Measurements from ENCODE around the gene PTTG1IP. TPM values are rescaled to one million over a fixed set of nuclear protein-coding genes. Genes with fewer than 3 reads are reported as not detected.

The PTTG1IP gene
- 100 to 1,000 TPM; 256 to 374 (median 309) TPM for total RNA-seq

- Histone ChIP-seq H3K27ac (peak within 1 kb of the TSS; percentile 95 to 97 (median 96)), H3K27me3 (no peaks in the 10 kb centered on the region), H3K4me3 (replicated peaks in 1 of 3) (peak within 1 kb of the TSS; percentile 53 to 79 (median 78)), H3K9me3 (no peaks in the 10 kb centered on the region), H3K4me1 (peaks cover 48 to 51% of the 10 kb centered on the region in 2 donors), H3K36me3 (no peaks in the 10 kb centered on the region)
- WGBS, 2 donors = 3% methylated on average over 8 of the region's 123 CpGs; no CpG with 5 or more reads in 1 of the 2 donors
- intact Hi-C loops (cut with DNase I) = loop anchor here (5.0 kb wide), 1 partner anchor 71 kb away; the partner anchor contains the start of gene UBE2G2
- TF ChIP-seq POLR2A (IDR thresholded peaks at IDR 0.05) (peak; percentile 69 to 88), CTCF (IDR thresholded peaks at IDR 0.05) (peak in 1 of 6 experiments; percentile 27)
- DNase-seq = peak; percentile 98 to 99
These were observed at the start of gene PTTG1IP for GRCh38 chr21:44873356-44874239. PTTG1IP (minus strand) TSS chr21:44873690; CDS start chr21:44873616, 74 bp downstream.

- no peak overlapping the region for H3K27ac ChIP-seq
- H3K36me3 ChIP-seq = no peaks in the 10 kb centered on the region
- no peaks in the 10 kb centered on the region for H3K27me3 ChIP-seq
- H3K4me1 ChIP-seq = peaks cover 0 to 6% of the 10 kb centered on the region in 2 donors
- WGBS, 2 donors = 67 to 76% methylated on average over 5 of the region's 5 CpGs
- H3K9me3 ChIP-seq = no peaks in the 10 kb centered on the region
- DNase-seq = no peak
- H3K4me3 ChIP-seq (replicated peaks in 1 of 3) = no peak overlapping the region
- intact Hi-C loops (cut with DNase I) = no loop called here
- no peak for TF ChIP-seq POLR2A (IDR thresholded peaks at IDR 0.05)
- no peak for TF ChIP-seq CTCF (IDR thresholded peaks at IDR 0.05)
These were observed 48.4 kb upstream of the PTTG1IP start for GRCh38 chr21:44921928-44922327.

GRCh38 chr21:44920694-44921604 is 47.5 kb upstream of the PTTG1IP start, which contains the start of gene ITGB2:
ITGB2 (minus strand) TSS chr21:44920899; CDS start chr21:44910782, 10,117 bp downstream.
- no peak within 1 kb of the TSS for H3K27ac ChIP-seq
- intact Hi-C loops (cut with DNase I) = no loop called here
- H3K36me3 ChIP-seq = no peaks in the 10 kb centered on the region

More at GRCh38 chr21:44920694-44921604, 47.5 kb upstream of the PTTG1IP start, which contains the start of gene ITGB2:
- H3K27me3 ChIP-seq = no peaks in the 10 kb centered on the region
- TF ChIP-seq CTCF (IDR thresholded peaks at IDR 0.05) (no peak), POLR2A (IDR thresholded peaks at IDR 0.05) (no peak)
- WGBS, 2 donors = 65 to 84% methylated on average over 16 to 28 of the region's 29 CpGs
- no peak within 1 kb of the TSS for H3K4me3 ChIP-seq (replicated peaks in 1 of 3)
- DNase-seq = peak in 1 of 2 donors; percentile 10
- H3K4me1 ChIP-seq = peaks cover 0 to 4% of the 10 kb centered on the region in 2 donors
- H3K9me3 ChIP-seq = no peaks in the 10 kb centered on the region

Data from thyroid gland (tissue), 4 donors.